Measurements from ENCODE around the gene SCN1A. TPM values are rescaled to one million over a fixed set of nuclear protein-coding genes. Genes with fewer than 3 reads are reported as not detected.

SCN1A gene
- total and polyA plus RNA-seq, 2 of the 8 experiments (the other 6 are each of a cell fraction or from before 2014, with no cell fraction given) = 0.18 to 1.9 TPM

DNA sequence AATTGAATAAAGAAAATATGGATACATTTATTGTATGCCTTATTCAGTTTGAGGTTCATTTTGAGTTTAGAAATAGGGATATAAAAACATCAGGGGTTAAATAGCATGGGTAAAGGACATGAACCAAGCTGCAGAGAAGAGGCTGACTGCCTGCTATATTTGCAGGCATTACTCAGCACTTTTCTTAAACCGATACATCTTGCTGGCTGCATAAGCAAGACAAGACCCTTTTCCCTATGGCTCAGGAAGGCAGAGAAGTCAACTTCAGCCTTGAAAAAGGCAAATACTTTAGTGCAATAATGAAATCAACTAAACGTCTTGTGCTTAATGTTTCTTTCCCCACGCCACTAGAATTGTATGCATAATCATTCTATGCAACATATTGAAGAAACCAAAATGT is 36.4 kb downstream of the SCN1A start (continued):
- TF ChIP-seq, protein P1, sequence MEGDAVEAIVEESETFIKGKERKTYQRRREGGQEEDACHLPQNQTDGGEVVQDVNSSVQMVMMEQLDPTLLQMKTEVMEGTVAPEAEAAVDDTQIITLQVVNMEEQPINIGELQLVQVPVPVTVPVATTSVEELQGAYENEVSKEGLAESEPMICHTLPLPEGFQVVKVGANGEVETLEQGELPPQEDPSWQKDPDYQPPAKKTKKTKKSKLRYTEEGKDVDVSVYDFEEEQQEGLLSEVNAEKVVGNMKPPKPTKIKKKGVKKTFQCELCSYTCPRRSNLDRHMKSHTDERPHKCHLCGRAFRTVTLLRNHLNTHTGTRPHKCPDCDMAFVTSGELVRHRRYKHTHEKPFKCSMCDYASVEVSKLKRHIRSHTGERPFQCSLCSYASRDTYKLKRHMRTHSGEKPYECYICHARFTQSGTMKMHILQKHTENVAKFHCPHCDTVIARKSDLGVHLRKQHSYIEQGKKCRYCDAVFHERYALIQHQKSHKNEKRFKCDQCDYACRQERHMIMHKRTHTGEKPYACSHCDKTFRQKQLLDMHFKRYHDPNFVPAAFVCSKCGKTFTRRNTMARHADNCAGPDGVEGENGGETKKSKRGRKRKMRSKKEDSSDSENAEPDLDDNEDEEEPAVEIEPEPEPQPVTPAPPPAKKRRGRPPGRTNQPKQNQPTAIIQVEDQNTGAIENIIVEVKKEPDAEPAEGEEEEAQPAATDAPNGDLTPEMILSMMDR (IDR thresholded peaks at IDR 0.05; ENCODE audit: control extremely low read depth in 1 of 3, insufficient read depth in 1 of 3, low read depth in 1 of 3, low read length in 3 of 3) = no peak
- TF ChIP-seq BACH1 (IDR thresholded peaks at IDR 0.05; ENCODE audit: low read length) = peak; percentile 92
- no peak for TF ChIP-seq FOSL1 (IDR thresholded peaks at IDR 0.05; ENCODE audit: insufficient read depth, low read depth, low read length)
